Measurements from ENCODE around the gene APPBP2.

APPBP2 gene

DNA sequence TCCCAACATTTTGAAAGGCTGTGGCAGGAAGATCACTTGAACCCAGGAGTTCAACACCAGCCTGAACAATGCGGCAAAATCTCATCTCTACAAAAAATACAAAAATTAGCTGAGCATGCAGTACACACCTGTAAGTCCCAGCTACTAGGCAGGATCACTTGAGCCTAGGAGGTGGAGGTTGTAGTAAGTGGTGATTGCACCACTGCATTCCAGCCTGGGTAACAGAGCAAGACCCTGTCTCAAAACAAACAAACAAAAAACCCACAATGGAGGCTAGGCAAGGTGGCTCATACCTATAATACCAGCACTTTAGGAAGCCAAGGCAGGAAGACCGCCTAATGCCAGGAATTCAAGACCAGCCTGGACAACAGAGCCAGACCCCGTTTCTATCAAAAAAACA is 12.0 kb downstream of the APPBP2 start:
- TF ChIP-seq, protein P1, sequence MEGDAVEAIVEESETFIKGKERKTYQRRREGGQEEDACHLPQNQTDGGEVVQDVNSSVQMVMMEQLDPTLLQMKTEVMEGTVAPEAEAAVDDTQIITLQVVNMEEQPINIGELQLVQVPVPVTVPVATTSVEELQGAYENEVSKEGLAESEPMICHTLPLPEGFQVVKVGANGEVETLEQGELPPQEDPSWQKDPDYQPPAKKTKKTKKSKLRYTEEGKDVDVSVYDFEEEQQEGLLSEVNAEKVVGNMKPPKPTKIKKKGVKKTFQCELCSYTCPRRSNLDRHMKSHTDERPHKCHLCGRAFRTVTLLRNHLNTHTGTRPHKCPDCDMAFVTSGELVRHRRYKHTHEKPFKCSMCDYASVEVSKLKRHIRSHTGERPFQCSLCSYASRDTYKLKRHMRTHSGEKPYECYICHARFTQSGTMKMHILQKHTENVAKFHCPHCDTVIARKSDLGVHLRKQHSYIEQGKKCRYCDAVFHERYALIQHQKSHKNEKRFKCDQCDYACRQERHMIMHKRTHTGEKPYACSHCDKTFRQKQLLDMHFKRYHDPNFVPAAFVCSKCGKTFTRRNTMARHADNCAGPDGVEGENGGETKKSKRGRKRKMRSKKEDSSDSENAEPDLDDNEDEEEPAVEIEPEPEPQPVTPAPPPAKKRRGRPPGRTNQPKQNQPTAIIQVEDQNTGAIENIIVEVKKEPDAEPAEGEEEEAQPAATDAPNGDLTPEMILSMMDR (IDR thresholded peaks at IDR 0.05; ENCODE audit: low read depth, low read length, missing control alignments): no peak
- H3K4me3 ChIP-seq (replicated peaks; ENCODE audit: low read depth, low read length): no peak overlapping the region

DNA sequence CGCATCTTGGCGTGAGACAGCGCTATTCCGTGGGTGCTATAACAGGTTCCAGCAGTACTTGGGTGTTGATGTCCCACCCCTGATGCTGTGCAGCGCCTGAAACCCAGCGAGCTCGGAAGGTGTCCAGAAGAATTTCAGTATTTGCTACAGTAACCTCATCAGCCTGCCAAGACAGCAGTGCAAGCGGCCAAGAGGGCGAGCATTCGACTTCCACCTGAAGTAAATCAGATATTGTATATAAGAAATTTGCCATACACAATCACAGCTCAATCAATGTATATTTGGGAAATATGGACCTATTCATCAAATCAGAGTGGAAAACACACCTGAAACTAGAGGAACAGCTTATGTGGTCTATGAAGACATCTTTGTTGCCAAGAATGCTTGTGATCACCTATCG is 13.0 kb downstream of the APPBP2 start:
- no peak for DNase-seq (ENCODE audit: extremely low read depth, low read depth)
- no peak overlapping the region for H3K4me3 ChIP-seq (replicated peaks; ENCODE audit: low read depth, low read length)
- TF ChIP-seq, protein P1 (IDR thresholded peaks at IDR 0.05; ENCODE audit: low read depth, low read length, missing control alignments): no peak

More for the DNA sequence above, 12.0 kb downstream of the APPBP2 start:
- no peak for DNase-seq (ENCODE audit: extremely low read depth, low read depth)

DNA sequence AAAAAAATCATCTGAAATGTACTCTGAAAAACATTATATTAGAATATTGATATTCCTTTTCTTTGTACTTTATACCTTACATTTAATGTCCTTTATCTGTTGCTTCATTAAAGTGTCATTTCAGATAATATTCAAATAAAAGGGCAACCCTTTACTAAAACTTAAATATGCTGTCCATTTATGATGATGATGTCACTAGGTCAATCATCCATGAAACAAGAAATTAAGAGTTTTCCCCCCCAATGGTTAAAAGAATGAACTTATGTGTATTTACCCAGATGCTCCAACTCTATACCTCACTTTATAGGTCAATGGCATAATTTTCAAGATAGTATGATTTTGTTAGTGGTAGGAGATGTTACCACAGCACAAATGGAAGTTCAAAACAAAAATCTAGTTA is 15.3 kb downstream of the APPBP2 start:
- TF ChIP-seq, protein P1 (IDR thresholded peaks at IDR 0.05; ENCODE audit: low read depth, low read length, missing control alignments): no peak
- DNase-seq (ENCODE audit: extremely low read depth, low read depth): no peak
- no peak overlapping the region for H3K4me3 ChIP-seq (replicated peaks; ENCODE audit: low read depth, low read length)

DNA sequence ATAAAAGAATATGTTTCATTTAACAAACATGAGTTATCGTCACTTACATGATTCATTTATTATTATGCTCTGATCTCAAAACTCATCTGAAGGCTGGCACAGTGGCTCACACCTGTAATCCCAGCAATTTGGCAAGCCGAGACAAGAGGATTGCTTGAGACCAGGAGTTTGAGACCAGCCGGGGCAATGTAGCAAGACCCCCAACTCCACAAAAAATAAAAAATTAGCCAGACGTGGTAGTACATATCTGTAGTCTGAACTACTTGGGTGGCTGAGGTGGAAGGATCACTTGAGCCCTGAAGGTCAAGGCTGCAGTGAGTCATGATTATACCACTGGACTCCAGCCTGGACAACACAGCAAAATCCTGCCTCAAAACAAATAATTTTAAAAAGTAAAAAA is 16.0 kb downstream of the APPBP2 start:
- no peak overlapping the region for H3K4me3 ChIP-seq (replicated peaks; ENCODE audit: low read depth, low read length)
- no peak for DNase-seq (ENCODE audit: extremely low read depth, low read depth)
- TF ChIP-seq, protein P1 (IDR thresholded peaks at IDR 0.05; ENCODE audit: low read depth, low read length, missing control alignments): no peak

DNA sequence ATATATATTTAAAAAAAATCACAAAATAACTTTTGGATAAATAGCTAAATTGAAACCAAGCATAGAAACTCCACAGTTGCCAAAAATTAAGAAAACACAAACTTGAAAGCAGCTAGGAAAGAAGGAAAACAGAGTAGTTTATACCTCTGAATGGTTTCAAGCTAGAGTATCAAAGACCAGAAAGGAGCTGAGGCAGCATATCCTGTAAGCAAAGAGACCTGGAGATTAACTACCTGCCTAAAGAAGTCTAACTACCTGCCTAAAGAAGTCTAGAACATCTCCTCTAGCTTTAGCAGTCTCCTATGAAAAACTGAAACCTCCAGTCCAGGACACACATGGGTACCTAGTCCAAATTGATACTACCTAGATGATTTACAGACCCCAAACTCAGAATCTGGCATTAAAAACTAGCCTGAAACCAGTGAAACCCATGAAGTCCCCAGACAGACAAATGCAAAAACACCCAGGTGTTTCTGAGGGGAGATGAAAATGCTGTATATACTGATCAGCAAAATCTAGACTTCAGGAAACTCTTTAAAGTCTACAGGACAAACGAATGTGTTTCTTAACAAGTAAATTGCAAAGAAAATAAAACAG is 17.6 kb downstream of the APPBP2 start:
- no peak for DNase-seq (ENCODE audit: extremely low read depth, low read depth)
- TF ChIP-seq, protein P1 (IDR thresholded peaks at IDR 0.05; ENCODE audit: low read depth, low read length, missing control alignments): no peak
- no peak overlapping the region for H3K4me3 ChIP-seq (replicated peaks; ENCODE audit: low read depth, low read length)

DNA sequence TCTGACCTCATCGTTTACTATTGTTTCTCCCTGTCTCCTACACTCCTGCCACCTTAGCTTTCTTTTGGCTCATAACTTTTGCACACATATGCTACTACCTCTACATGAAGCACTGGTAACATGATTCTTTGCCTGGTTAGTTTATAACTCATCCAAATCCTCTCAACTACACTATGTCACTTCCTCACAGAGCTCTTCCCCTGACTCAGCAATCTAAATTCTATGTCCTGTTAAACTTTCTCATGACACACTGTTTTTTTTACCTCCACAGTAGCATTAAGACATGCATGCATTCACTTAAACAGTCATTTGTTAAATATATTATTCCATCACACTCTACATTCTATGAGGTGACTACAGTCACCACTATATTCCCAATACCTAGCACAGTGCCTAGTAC is 19.7 kb downstream of the APPBP2 start:
- TF ChIP-seq, protein P1 (IDR thresholded peaks at IDR 0.05; ENCODE audit: low read depth, low read length, missing control alignments): no peak
- no peak overlapping the region for H3K4me3 ChIP-seq (replicated peaks; ENCODE audit: low read depth, low read length)
- peak; percentile 62 for DNase-seq (ENCODE audit: extremely low read depth, low read depth)

DNA sequence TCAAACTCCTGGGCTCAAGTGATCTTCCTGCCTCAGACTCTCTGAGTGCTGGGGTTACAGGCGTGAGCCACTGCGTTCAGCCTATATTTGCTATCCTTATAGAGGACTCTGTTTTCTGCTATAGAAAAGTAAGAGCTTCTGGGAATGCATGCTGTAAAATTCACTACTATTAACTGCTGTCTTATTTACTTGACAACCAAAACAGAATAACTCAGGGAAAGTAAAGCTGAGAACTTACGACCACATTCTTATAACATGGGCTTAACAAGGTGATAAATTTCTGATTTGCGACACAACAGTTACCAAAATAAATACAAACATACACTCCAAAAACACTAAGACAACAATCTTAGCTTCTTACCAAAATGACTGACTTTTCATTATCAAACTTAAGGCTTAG is 23.9 kb downstream of the APPBP2 start:
- no peak for DNase-seq (ENCODE audit: extremely low read depth, low read depth)
- no peak overlapping the region for H3K4me3 ChIP-seq (replicated peaks; ENCODE audit: low read depth, low read length)
- TF ChIP-seq, protein P1 (IDR thresholded peaks at IDR 0.05; ENCODE audit: low read depth, low read length, missing control alignments): no peak
